ENCODE results near the gene RNF175.

Gene RNF175

GRCh38 chr4:153729895-153730294, 29.9 kb downstream of the RNF175 start:
- Histone ChIP-seq H3K27me3 (no peaks in the 10 kb centered on the region), H3K4me3 (no peak overlapping the region), H3K36me3 (no peaks in the 10 kb centered on the region), H3K9me3 (no peaks in the 10 kb centered on the region), H3K4me1 (no peaks in the 10 kb centered on the region), H3K27ac (no peak overlapping the region)
- intact Hi-C loops (cut with DNase I; ENCODE audit: low total_unique reads), result no loop called here
- no peak for TF ChIP-seq CTCF (IDR thresholded peaks at IDR 0.05)
- no peak for DNase-seq

- intact Hi-C loops (cut with DNase I; ENCODE audit: low total_unique reads), result no loop called here
- no peak for TF ChIP-seq CTCF (IDR thresholded peaks at IDR 0.05)
- H3K27ac ChIP-seq, result no peak overlapping the region
Observed at GRCh38 chr4:153728660-153729059, 31.2 kb downstream of the RNF175 start.

DNA sequence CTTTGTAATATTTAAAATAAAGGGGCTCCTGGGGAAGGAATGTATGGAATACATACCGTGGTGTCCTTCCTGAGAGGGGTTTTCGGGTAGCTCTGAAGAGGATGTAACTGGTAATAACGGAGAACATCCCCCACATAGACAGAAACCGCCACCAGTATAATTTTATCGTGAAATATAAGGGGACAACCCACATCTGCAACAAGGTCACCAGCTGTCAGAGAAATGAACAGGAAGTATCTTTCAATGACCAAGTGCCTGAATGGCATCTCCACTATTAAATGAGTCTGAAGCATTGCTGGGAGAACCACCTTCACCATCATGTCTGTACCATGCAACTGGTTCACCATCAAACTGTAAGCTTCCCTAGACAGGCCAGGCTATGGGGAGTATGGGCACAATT, 31.7 kb downstream of the RNF175 start:
- no peaks in the 10 kb centered on the region for H3K9me3 ChIP-seq
- no peaks in the 10 kb centered on the region for H3K36me3 ChIP-seq
- H3K4me1 ChIP-seq, result no peaks in the 10 kb centered on the region
- intact Hi-C loops (cut with DNase I; ENCODE audit: low total_unique reads), result no loop called here
- no peaks in the 10 kb centered on the region for H3K27me3 ChIP-seq
- no peak for DNase-seq
- H3K27ac ChIP-seq, result no peak overlapping the region
- H3K4me3 ChIP-seq, result no peak overlapping the region
- no peak for TF ChIP-seq CTCF (IDR thresholded peaks at IDR 0.05)

More at GRCh38 chr4:153728660-153729059, 31.2 kb downstream of the RNF175 start:
- Histone ChIP-seq H3K9me3 (no peaks in the 10 kb centered on the region), H3K4me3 (no peak overlapping the region), H3K4me1 (no peaks in the 10 kb centered on the region), H3K36me3 (no peaks in the 10 kb centered on the region), H3K27me3 (no peaks in the 10 kb centered on the region)
- no peak for DNase-seq

- no peaks in the 10 kb centered on the region for H3K4me1 ChIP-seq
- H3K27me3 ChIP-seq, result no peaks in the 10 kb centered on the region
- H3K36me3 ChIP-seq, result no peaks in the 10 kb centered on the region
- TF ChIP-seq CTCF (IDR thresholded peaks at IDR 0.05), result no peak
- no peak for DNase-seq
- no peak overlapping the region for H3K27ac ChIP-seq
- no peaks in the 10 kb centered on the region for H3K9me3 ChIP-seq
- no peak overlapping the region for H3K4me3 ChIP-seq
- intact Hi-C loops (cut with DNase I; ENCODE audit: low total_unique reads), result no loop called here
Observed at GRCh38 chr4:153725831-153726154, 34.0 kb downstream of the RNF175 start.

GRCh38 chr4:153725136-153725830, 34.5 kb downstream of the RNF175 start:
- no peak overlapping the region for H3K27ac ChIP-seq
- peak in 1 of 2 donors; percentile 25 for DNase-seq
- H3K4me3 ChIP-seq, result no peak overlapping the region
- no peaks in the 10 kb centered on the region for H3K9me3 ChIP-seq
- no peaks in the 10 kb centered on the region for H3K27me3 ChIP-seq
- no peaks in the 10 kb centered on the region for H3K4me1 ChIP-seq
- TF ChIP-seq CTCF (IDR thresholded peaks at IDR 0.05), result no peak
- no peaks in the 10 kb centered on the region for H3K36me3 ChIP-seq
- intact Hi-C loops (cut with DNase I; ENCODE audit: low total_unique reads), result no loop called here

- Histone ChIP-seq H3K9me3 (no peaks in the 10 kb centered on the region), H3K4me3 (no peak overlapping the region), H3K27ac (no peak overlapping the region), H3K27me3 (no peaks in the 10 kb centered on the region), H3K36me3 (no peaks in the 10 kb centered on the region), H3K4me1 (no peaks in the 10 kb centered on the region)
- no peak for DNase-seq
- TF ChIP-seq CTCF (IDR thresholded peaks at IDR 0.05), result no peak
- intact Hi-C loops (cut with DNase I; ENCODE audit: low total_unique reads), result no loop called here
Observed at GRCh38 chr4:153724606-153725005, 35.2 kb downstream of the RNF175 start.
